IPS-15b (cell line): ENCODE data around the gene AQP5.

ENCODE experiments used
- H3K27me3 ChIP-seq: one replicate; pipeline ENCODE4 v1.6.1; 2013; ENCODE audit warnings: low read length; ENCODE audit not compliant: control insufficient read depth, insufficient read depth
- H3K36me3 ChIP-seq: one replicate; pipeline ENCODE4 v1.6.1; 2013; ENCODE audit warnings: low read length; ENCODE audit not compliant: control insufficient read depth, insufficient read depth
- H3K4me1 ChIP-seq: one replicate; pipeline ENCODE4 v1.6.1; 2013; ENCODE audit warnings: mild to moderate bottlenecking, low read length; ENCODE audit not compliant: control insufficient read depth, insufficient read depth
- H3K4me3 ChIP-seq: one replicate; pipeline ENCODE4 v1.5.1; 2013; ENCODE audit warnings: low read depth, low read length
- H3K9ac ChIP-seq: one replicate; pipeline ENCODE4 v1.6.1; 2013; ENCODE audit warnings: low read depth, mild to moderate bottlenecking, low read length
- H3K9me3 ChIP-seq: one replicate; pipeline ENCODE4 v1.6.1; 2013; ENCODE audit warnings: mild to moderate bottlenecking, low read length; ENCODE audit not compliant: control insufficient read depth, insufficient read depth

AQP5 gene

GRCh38 chr12:49936925-49937324, 24.7 kb upstream of the AQP5 start:
- H3K9me3 ChIP-seq = no peaks in the 10 kb centered on the region
- no peaks in the 10 kb centered on the region for H3K36me3 ChIP-seq
- H3K9ac ChIP-seq = no peak overlapping the region
- H3K4me3 ChIP-seq = no peak overlapping the region
- no peaks in the 10 kb centered on the region for H3K4me1 ChIP-seq
- no peaks in the 10 kb centered on the region for H3K27me3 ChIP-seq

GRCh38 chr12:49937639-49938300, 23.9 kb upstream of the AQP5 start:
- Histone ChIP-seq H3K4me1 (peaks cover 2% of the 10 kb centered on the region), H3K4me3 (no peak overlapping the region)

GRCh38 chr12:49939307-49939706, 22.4 kb upstream of the AQP5 start:
- Histone ChIP-seq H3K4me3 (no peak overlapping the region), H3K9me3 (no peaks in the 10 kb centered on the region), H3K36me3 (no peaks in the 10 kb centered on the region), H3K27me3 (no peaks in the 10 kb centered on the region), H3K9ac (no peak overlapping the region), H3K4me1 (peaks cover 2% of the 10 kb centered on the region)

More at GRCh38 chr12:49937639-49938300, 23.9 kb upstream of the AQP5 start:
- Histone ChIP-seq H3K27me3 (no peaks in the 10 kb centered on the region), H3K9ac (no peak overlapping the region), H3K9me3 (no peaks in the 10 kb centered on the region), H3K36me3 (no peaks in the 10 kb centered on the region)

- H3K9me3 ChIP-seq = no peaks in the 10 kb centered on the region
- no peak overlapping the region for H3K4me3 ChIP-seq
- H3K4me1 ChIP-seq = peaks cover 2% of the 10 kb centered on the region
- no peak overlapping the region for H3K9ac ChIP-seq
- H3K36me3 ChIP-seq = no peaks in the 10 kb centered on the region
- peaks cover under 1% of the 10 kb centered on the region for H3K27me3 ChIP-seq
These were observed 22.0 kb upstream of the AQP5 start for GRCh38 chr12:49939707-49940106.

GRCh38 chr12:49941556-49942511, 19.8 kb upstream of the AQP5 start:
- no peaks in the 10 kb centered on the region for H3K9me3 ChIP-seq
- peaks cover 5% of the 10 kb centered on the region for H3K27me3 ChIP-seq
- H3K4me3 ChIP-seq = no peak overlapping the region
- no peaks in the 10 kb centered on the region for H3K36me3 ChIP-seq
- peaks cover 10% of the 10 kb centered on the region for H3K4me1 ChIP-seq
- H3K9ac ChIP-seq = no peak overlapping the region

GRCh38 chr12:49942512-49942893, 19.2 kb upstream of the AQP5 start:
- Histone ChIP-seq H3K27me3 (peaks cover 5% of the 10 kb centered on the region), H3K4me3 (no peak overlapping the region), H3K9me3 (no peaks in the 10 kb centered on the region), H3K9ac (no peak overlapping the region), H3K4me1 (peaks cover 10% of the 10 kb centered on the region), H3K36me3 (no peaks in the 10 kb centered on the region)

GRCh38 chr12:49942921-49943624, 18.6 kb upstream of the AQP5 start:
- Histone ChIP-seq H3K27me3 (peaks cover 5% of the 10 kb centered on the region), H3K4me1 (peaks cover 13% of the 10 kb centered on the region), H3K4me3 (no peak overlapping the region), H3K9ac (no peak overlapping the region), H3K36me3 (no peaks in the 10 kb centered on the region), H3K9me3 (no peaks in the 10 kb centered on the region)

- no peaks in the 10 kb centered on the region for H3K36me3 ChIP-seq
- H3K27me3 ChIP-seq = peaks cover 5% of the 10 kb centered on the region
- no peaks in the 10 kb centered on the region for H3K9me3 ChIP-seq
- H3K4me3 ChIP-seq = no peak overlapping the region
- peaks cover 13% of the 10 kb centered on the region for H3K4me1 ChIP-seq
- H3K9ac ChIP-seq = no peak overlapping the region
These were observed 18.1 kb upstream of the AQP5 start for GRCh38 chr12:49943625-49943960.

GRCh38 chr12:49944046-49944445, 17.6 kb upstream of the AQP5 start:
- peaks cover 5% of the 10 kb centered on the region for H3K27me3 ChIP-seq
- no peaks in the 10 kb centered on the region for H3K9me3 ChIP-seq
- H3K36me3 ChIP-seq = no peaks in the 10 kb centered on the region
- H3K4me3 ChIP-seq = no peak overlapping the region
- peaks cover 13% of the 10 kb centered on the region for H3K4me1 ChIP-seq
- H3K9ac ChIP-seq = no peak overlapping the region

- H3K9me3 ChIP-seq = no peaks in the 10 kb centered on the region
- H3K4me3 ChIP-seq = no peak overlapping the region
- no peak overlapping the region for H3K9ac ChIP-seq
- H3K36me3 ChIP-seq = no peaks in the 10 kb centered on the region
- H3K27me3 ChIP-seq = peaks cover 5% of the 10 kb centered on the region
- H3K4me1 ChIP-seq = peaks cover 13% of the 10 kb centered on the region
These were observed 17.0 kb upstream of the AQP5 start for GRCh38 chr12:49944718-49945117.

GRCh38 chr12:49945394-49946080, 16.1 kb upstream of the AQP5 start:
- Histone ChIP-seq H3K36me3 (no peaks in the 10 kb centered on the region), H3K4me3 (peak overlapping the region; percentile 48), H3K4me1 (peaks cover 13% of the 10 kb centered on the region), H3K9me3 (no peaks in the 10 kb centered on the region), H3K27me3 (peaks cover 5% of the 10 kb centered on the region), H3K9ac (no peak overlapping the region)
